GM18520 (cell line): ENCODE measurements around the gene FRAT2.
A peak's percentile ranks its signal among the peaks of the same experiment; 100 is the strongest.

Source experiments
- ATAC-seq: cut with Tn5 transposase; IDR thresholded peaks from one replicate; pipeline ENCODE4 v1.9.1; 2021; ENCODE audit not compliant: unreplicated experiment

FRAT2 gene, protein sequence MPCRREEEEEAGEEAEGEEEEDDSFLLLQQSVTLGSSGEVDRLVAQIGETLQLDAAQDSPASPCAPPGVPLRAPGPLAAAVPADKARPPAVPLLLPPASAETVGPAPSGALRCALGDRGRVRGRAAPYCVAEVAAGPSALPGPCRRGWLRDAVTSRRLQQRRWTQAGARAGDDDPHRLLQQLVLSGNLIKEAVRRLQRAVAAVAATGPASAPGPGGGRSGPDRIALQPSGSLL

DNA sequence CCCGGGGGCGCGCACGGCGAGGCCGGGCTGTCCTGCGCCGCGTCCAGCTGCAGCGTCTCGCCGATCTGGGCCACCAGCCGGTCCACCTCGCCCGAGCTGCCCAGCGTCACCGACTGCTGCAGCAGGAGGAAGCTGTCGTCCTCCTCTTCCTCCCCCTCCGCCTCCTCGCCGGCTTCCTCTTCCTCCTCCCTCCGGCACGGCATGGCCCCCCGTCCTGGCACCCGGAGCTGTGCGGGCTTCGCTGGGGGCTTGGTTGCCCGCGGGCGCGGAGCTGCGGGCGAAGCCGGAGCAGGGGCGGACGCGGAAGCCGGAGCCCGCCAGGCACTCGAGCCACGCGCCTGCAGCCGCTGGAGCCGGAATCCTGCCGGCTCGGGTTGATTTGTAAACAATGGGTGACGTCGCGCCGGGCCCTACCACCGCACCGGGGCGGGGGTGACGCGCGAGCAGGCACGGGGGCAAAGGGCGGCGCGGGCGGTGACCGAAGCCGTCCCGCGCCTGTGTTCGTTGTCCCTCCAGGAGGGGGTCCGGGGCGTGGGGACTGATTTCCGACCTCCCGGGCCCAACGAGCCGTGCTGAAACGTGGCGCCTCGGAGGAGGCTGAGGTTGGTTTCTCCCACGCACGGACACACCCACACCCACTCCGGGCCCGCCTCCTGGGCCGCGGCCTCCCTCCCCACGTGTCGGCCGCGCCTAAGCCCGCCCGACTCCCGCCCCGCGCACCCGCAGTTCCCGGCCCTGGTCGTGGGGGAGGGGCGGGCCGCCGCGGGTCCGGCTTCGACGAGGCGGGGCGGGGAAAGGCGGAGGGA lies at the start of gene FRAT2:
FRAT2 (minus strand) TSS at position 360 of the 806 bp plus-strand sequence; CDS start at position 203, 157 bp downstream.
- ATAC-seq = peak; percentile 71

DNA sequence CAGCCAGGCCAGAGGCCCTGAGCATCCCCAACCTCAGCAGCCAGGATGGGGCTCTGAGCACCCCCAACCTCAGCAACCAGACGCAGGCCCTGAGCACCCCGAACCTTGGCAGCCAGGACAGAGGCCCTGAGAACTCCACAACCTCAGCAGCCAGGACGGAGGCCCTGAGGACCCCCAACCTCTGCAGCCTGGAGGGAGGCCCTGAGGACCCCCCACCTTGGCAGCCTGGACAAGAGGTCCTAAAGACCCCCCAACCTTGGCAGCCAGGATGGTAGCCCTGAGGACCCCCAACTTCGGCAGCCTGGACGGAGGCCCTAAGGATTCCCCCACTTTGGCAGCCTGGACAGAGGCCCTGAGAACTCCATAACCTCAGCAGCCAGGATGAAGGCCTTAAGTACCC lies 49.6 kb upstream of the FRAT2 start:
- no peak for ATAC-seq

DNA sequence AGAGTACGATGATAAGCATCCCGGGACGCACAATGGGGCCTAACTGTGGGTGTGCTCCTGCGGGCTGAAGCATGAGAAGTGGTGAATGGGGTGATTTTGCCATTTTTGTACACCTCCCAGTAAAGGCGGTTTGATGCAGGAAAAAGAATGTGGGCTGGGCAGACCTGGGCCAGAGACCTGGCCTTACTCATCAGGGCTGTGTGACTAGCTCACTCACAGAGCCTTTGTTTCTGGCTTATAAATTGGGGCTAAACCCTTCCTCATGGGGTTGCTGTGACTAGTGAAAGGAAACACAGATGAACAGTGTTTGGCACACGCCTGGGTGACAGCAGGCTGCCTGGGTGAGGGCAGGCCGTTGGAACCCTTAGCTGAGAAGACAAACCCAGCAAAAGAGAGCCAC lies 48.6 kb upstream of the FRAT2 start:
- no peak for ATAC-seq

DNA sequence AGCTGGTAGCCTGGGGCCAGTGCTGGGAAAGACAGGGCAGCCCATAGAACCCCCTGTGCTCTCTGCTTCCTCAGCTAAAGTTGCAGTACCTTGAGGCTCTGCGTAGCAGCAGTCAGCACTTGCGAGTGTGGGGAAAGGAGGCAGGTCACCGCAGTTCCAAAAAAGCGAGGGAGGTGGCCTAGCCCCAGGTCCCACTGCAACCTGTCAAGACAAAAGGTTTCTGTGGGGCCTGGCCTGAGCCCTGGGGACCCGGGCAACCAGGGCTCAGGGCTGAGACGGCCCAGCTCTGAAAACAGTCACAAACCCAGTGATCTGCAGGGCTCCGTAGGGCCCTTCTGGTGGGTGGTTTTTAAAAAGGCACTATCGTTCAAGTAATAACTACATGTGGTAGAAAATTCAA lies 47.1 kb upstream of the FRAT2 start:
- no peak for ATAC-seq

DNA sequence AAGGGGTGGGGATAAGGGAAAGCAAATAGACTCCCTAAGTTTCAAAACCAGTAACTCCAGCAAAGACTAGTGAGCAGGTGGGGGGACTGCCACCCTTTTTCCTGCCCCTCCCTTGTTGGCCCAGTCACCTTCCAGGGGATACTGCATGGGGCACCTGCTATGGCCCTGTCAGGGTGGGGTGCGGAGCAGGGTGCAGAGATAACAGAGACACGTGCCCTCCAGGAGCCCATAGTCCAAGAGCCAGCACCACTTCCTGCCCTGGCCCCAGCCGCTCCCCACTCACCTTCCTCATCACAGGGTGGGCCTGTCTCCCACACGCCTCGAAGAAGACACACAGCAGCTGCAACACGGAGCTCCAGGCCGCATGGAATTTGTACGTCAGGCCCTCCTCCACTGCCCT lies 46.0 kb upstream of the FRAT2 start:
- ATAC-seq = no peak

GRCh38 chr10:97378933-97379921 lies 44.7 kb upstream of the FRAT2 start:
- no peak for ATAC-seq

DNA sequence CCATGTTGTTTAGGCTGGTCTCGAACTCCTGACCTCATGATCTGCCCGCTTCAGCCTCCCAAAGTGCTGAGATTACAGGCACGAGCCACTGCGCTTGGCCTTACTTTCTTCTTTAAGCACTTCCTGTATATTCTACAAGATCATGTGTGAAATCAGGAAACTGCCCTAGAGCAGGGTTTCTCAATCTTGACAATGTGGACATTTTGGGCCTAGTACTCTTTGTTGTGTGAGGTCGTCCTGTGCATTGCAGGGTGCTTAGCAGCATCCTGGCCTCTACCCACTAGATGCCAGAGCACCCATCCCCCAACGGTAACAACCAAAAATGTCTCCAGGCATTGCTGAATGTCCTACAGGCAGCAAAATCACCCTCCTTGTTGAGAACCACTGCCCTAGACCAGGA lies 41.9 kb upstream of the FRAT2 start:
- no peak for ATAC-seq

- no peak for ATAC-seq
Measured at GRCh38 chr10:97373456-97373855, 38.9 kb upstream of the FRAT2 start.

DNA sequence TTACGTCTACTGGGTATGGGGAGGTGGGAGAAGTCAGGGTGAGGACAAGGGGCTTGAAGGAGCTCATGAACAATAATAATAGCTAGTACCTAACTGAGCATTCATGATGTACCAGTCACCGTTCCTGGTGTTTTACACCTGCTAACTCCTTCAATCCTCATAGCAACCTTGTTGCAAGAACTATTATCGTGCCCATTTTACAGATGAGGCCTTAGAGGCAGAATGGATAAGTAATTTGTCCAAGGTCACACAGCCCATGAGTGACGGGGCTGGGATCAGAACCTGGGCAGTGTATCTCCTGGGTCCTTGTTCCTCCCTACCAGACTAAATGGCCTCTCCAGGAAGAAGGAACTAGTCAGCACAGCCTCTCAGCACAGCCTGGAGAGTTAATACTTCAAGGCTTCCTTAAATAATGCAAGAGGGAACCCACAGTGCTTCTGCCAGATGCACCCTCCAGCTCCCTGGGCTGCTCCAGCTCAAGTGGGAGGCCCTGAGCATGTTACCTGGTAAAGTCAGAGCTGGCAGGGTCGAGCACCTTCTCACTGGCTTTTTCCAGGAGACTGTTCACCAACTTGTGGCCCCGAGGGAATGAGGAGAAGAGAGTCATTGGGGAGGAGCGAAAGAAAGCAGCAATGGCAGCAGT lies 37.8 kb upstream of the FRAT2 start:
- no peak for ATAC-seq

- no peak for ATAC-seq
Measured at GRCh38 chr10:97371696-97372095, 37.2 kb upstream of the FRAT2 start.

DNA sequence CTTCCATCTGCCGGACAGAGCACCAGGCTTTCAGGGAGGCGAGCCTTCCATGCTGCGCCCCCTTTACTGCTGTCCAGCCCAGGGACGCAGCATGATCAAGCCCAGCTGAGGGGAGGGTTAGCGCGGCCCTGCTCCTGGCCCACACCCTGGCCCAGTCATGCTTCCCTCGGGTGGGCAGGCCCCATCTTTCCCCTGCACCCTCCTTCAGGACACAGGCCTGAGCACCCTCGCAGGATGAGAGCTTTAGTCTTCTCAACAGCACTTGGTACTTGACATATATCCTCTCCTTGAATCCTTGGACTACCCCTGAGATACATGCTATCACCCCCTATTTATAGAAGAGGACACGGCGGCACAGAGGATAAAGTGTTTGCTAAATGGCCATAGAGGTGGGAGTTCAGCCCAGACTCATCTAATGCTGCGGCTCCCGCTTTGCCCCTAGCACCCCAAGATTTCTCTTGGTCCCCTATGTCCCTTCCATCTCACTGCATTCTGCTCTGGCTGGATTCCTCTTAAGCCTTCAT lies 32.7 kb upstream of the FRAT2 start:
- no peak for ATAC-seq

GRCh38 chr10:97366572-97366971 lies 32.0 kb upstream of the FRAT2 start:
- no peak for ATAC-seq

DNA sequence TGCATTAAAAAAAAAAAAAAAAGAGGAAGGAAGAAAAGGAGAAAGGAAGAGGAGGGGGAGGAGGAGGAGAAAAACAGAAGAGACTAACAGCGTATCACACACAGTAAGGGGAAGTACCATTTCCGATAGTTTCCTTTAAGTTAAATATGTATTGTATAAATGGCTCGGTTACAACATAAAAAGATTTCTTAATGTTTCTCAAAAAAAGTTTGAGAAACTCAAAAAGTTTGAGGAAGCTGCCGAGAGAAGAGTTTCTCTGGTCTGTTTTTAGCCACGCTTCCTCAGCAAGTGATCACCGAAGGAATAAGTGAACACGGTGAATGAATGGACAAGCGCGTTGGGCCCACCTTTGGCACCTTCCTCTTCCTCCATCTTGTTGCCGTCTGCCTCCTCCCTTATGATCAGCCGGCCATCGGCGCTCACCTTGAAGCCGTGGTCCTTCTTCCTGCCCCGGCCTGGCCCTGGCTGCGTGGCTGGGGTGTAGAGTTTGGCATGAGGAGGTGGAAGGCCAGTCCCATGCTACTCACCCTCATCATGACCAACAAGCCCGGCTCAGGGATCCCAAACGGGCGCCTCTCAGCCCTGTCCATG lies 31.3 kb upstream of the FRAT2 start:
- ATAC-seq = no peak

GRCh38 chr10:97363071-97363470 lies 28.5 kb upstream of the FRAT2 start:
- ATAC-seq = no peak

GRCh38 chr10:97362310-97363033 lies 27.9 kb upstream of the FRAT2 start:
- ATAC-seq = no peak

GRCh38 chr10:97361537-97361901 lies 27.0 kb upstream of the FRAT2 start:
- no peak for ATAC-seq

GRCh38 chr10:97360705-97361536 lies 26.4 kb upstream of the FRAT2 start:
- no peak for ATAC-seq

GRCh38 chr10:97358781-97359180 lies 24.3 kb upstream of the FRAT2 start:
- no peak for ATAC-seq

DNA sequence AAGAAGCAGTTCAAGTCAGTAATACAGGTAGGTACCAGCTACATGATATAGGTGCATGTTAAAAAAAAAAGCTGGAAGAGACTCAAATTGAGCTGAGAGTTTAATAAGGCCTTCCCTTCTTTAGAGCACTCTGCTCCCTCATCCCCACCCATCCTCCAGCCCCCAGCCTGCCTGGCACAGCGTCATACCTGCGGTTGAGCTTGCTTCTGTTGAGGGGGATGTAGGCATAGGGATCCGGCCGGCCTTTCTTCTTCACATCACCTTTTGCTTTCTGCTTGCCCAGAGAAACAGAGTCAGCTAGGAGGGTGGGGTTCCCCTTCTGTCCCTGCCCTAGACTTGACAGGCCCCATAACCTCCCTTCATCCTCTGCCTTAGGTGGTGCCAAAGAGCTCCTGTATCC lies 23.8 kb upstream of the FRAT2 start:
- no peak for ATAC-seq
